Fibroblast of villous mesenchyme (primary cell): ENCODE results near the gene U2AF1L4. TPM values are rescaled to one million over a fixed set of nuclear protein-coding genes. Genes with fewer than 3 reads are reported as not detected.
"Not testable (repeated sequence)": the region's sequence is repeated elsewhere in the genome, so short reads cannot be mapped to it uniquely, and the experiment has no call there.

ENCODE experiments used
- DNase-seq: peaks from one replicate; pipeline ENCODE4 v3.0.0-alpha.2; 2010; ENCODE audit warnings: low read depth
- H3K4me3 ChIP-seq: 2 replicates; pipeline ENCODE4 v1.5.1; 2011; ENCODE audit warnings: low read depth, mild to moderate bottlenecking, low read length
- CTCF ChIP-seq: IDR thresholded peaks from 2 replicates; pipeline ENCODE4 v1.5.1; 2012; ENCODE audit warnings: low read depth, mild to moderate bottlenecking, low read length; ENCODE audit not compliant: insufficient read depth
- total RNA-seq: library from RNA; depleted of rRNA; stranded (reverse); fragments of >200 nt; gene quantifications from 2 replicates; pipeline ENCODE4 v1.2.3, GENCODE V29; 2012

Gene U2AF1L4
- total RNA-seq, 1 donor = 4.7 TPM

DNA sequence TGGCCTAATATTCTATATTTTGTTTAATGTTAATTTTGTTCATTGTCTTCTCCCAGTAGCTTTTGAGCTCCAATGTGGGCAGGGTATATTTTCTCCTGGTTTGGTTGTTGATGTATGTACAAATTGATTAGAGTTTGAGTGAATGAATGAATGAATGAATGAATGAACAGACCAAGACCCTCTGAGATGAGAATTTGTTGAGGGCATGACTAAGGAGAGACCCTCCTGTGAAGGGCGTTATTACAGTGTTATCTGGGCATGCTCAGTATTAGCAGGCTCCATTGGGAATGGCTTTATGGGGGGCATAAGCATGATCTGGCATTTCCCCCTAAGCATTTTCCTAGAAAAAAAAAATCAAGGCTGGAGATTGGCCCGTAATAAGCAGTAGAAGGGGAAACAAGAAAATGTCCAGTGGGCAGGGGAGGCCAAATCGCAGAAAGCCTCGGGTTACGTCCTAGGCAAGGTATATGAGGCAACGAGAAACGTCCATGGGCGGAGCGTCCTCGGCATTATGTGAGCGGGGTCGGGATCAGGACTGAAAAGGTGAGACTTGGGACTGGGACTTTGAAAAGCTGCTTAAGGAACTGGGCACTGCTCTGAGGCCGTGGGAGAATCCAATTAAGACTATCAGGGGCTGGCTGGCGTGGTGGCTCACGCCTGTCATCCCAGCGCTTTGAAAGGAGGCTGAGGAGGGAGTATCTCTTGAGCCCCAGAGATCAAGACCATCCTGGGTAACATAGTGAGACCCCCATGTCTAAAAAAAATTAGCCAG lies 29.2 kb upstream of the U2AF1L4 start:
- TF ChIP-seq CTCF = no peak
- peak overlapping the region; percentile 73 for H3K4me3 ChIP-seq
- no peak for DNase-seq

- H3K4me3 ChIP-seq = no peak overlapping the region
- no peak for TF ChIP-seq CTCF
- DNase-seq = peak; percentile 14
Observed at GRCh38 chr19:35773020-35773806, 28.0 kb upstream of the U2AF1L4 start.

DNA sequence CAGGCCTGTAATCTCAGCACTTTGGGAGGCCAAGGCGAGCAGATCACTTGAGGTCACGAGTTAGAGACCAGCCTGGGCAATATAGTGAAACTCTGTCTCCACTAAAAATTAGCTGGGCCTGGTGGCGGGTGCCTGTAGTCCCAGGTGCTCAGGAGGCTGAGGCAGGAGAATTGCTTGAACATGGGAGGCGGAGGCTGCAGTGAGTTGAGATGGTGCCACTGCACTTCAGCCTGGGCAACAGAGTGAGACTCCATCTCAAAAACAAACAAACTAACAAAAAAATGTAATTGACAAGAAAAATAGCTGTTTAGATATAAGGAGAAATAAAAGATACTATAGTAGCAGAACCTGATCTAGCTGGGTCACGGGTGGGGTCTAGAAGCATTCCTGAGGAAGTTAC lies 27.1 kb upstream of the U2AF1L4 start:
- H3K4me3 ChIP-seq, DNase-seq: not testable (repeated sequence)

GRCh38 chr19:35768082-35768421 lies 22.8 kb upstream of the U2AF1L4 start:
- TF ChIP-seq CTCF = no peak
- H3K4me3 ChIP-seq = no peak overlapping the region
- DNase-seq = no peak

- DNase-seq = no peak
- TF ChIP-seq CTCF = no peak
- H3K4me3 ChIP-seq = no peak overlapping the region
Observed at GRCh38 chr19:35767288-35768081, 22.3 kb upstream of the U2AF1L4 start.

DNA sequence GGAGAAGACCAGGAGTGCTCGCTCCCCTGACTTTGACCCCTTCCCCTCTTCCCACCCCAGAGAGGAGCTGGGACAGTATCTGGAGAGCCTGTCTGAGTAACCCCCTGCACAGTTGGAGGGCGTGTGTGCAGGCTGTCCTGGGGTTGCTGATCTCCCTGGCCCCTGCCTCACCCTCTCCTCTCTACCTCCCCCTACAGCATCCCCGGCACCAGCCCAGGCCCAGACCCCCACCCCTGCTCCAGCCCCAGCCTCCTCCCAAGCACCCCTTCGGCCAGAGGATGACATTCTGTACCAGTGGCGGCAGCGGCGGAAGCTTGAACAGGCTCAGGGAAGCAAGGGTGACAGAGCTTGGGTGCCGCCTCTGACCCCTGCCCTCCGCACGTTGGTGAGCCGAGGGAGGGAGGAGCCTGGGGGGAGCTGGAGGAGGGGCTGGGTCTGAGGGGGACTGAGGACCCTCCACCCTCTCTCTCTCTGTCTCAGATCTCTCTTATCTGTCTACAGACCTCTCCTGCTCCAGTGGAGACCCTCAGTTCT lies 21.4 kb upstream of the U2AF1L4 start:
- no peak for TF ChIP-seq CTCF
- H3K4me3 ChIP-seq = no peak overlapping the region
- no peak for DNase-seq
